Renal cortical epithelial cell (primary cell): Measurements from ENCODE around the gene GJD2. TPM values are rescaled to one million over a fixed set of nuclear protein-coding genes. Genes with fewer than 3 reads are reported as not detected.
A peak's percentile ranks its signal among the peaks of the same experiment; 100 is the strongest.

Experiments
- DNase-seq: peaks from one replicate; pipeline ENCODE4 v3.0.0-alpha.2; 2011; ENCODE audit warnings: low read depth
- total RNA-seq: library from RNA; depleted of rRNA; stranded (reverse); fragments of >200 nt; gene quantifications from 2 replicates; pipeline ENCODE4 v1.2.3, GENCODE V29; 2014

GJD2 gene
- not detected in 2 replicates for total RNA-seq

DNA sequence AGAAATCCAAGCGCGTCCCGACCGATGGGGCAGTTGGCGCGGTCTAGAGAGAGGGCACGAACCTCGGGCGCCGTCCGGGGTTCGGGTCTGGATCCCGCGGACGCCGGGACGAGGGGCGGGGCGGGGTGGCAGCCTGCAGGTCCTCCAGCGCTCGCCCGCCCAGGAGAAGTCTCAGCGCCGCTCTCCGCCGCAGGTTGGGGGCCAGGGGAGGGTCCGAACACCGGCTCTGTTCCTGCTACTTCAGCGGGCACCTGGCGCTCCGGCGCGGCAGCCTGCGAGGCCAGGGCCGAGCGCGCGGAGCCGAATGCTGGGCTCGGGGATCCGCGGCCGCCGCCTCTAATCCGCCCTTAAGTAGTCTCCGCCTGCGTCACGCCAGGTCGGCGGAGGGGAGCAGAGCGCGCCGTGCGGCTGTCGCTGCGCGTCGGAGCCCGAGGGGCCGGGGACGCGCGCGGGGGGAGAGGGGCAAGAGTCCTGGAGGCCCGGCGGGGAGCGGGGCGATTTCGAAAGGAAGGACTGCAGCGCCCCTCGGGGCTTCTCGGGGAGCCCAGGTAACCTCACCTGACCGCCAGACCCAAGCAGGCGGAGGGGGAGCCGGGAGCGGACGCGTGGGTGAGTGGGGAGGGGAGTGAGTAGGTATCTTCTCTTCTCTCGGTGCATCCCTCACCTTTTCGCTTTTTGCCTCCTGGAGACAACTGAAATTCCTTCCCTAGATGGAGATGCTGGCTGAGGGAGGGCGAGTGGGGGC, at the start of gene GJD2:
TSS of gene GJD2 (minus strand) at position 325 of the 745 bp plus-strand sequence. CDS start 510 bp downstream, outside the sequence.
- DNase-seq = no peak

DNA sequence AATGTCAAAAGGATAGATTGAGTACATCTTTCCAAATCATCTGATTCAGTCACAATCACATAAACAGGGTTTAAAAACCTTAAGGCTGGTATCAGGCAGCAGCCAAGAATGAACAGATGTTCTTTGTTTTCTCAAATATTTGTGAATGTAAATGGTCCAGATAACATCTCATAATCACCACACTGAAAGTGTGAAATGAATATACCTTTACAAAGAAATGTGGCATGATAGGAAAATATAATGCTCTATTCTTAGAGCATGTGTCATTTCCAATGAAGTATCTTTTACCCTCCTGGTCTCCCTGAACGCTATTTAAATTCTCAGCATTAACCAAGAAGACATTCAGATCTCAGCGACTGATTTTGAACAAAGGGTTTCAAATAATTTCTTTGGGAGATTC, 49.3 kb upstream of the GJD2 start:
- DNase-seq = no peak

- DNase-seq = peak; percentile 26
These were observed 48.3 kb upstream of the GJD2 start for GRCh38 chr15:34802803-34803750.

- no peak for DNase-seq
These were observed 47.6 kb upstream of the GJD2 start for GRCh38 chr15:34802371-34802770.

GRCh38 chr15:34799149-34800101, 44.6 kb upstream of the GJD2 start:
- peak; percentile 33 for DNase-seq

- no peak for DNase-seq
These were observed 42.1 kb upstream of the GJD2 start for GRCh38 chr15:34796847-34797435.

- no peak for DNase-seq
These were observed 40.7 kb upstream of the GJD2 start, which contains the start of gene ACTC1 for GRCh38 chr15:34795267-34796081. Gene ACTC1, minus strand, starts transcription at chr15:34795549. Its CDS starts 741 bp downstream, at chr15:34794808.

DNA sequence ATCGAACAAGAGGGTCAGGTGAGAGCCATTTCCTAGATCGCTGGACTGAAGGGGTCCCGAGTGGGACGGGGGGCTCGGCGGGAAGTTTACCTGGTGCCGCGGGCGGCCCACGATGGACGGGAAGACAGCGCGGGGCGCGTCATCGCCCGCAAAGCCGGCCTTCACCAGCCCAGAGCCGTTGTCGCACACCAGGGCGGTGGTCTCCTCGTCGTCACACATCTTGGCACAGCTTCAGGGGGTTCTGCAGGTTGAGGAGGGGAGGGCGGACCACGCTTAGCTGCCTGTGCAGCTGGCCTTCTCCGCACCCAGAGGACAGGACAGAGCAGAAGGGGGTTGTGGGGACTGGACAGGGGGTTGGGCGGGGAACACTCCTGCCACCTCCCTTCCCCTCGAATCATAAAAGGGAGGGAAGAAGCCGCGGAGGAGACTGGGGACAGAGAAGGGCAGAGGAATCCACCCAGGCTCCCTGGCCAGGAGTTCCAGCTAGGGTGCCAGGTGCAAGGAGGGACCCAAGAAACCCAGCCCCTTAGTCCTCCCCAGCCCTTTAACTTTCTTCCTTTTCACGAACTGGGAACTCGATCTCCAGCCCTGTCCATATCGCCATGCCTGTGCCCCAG, 39.9 kb upstream of the GJD2 start:
- no peak for DNase-seq

GRCh38 chr15:34793901-34794300, 39.1 kb upstream of the GJD2 start:
- no peak for DNase-seq

DNA sequence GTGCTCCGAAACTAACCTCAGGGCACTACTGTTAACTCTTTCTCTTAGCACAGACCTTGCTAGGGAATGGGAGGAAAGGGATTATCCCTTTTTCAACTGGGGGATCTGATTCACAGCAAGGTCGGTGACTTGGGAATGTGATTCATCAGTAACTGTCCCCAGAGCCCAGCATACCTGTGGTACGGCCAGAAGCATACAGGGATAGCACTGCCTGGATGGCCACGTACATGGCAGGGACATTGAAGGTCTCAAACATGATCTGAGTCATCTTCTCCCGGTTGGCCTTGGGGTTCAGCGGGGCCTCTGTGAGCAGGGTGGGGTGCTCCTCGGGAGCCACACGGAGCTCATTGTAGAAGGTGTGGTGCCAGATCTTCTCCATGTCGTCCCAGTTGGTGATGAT, 38.3 kb upstream of the GJD2 start:
- DNase-seq = no peak

DNA sequence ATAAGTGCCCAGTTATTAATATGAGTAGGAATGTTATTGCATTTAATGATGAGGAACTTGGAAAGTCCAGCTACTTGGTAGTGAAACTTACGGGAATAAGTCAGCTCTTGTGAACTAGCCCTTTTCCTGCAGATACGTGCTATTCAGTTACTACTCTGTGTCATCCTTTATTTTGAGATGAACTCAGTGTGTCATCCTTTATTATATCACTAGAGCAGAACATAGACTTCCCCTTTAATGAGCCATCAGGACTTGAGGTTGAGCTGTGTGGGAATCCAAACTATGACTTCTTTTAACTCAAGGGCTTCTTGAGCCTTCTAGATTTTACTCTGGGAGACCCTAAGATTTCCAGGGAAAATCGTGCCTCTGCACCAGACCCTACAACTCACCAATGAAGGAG, 36.9 kb upstream of the GJD2 start:
- no peak for DNase-seq

GRCh38 chr15:34790121-34790520, 35.3 kb upstream of the GJD2 start:
- no peak for DNase-seq

GRCh38 chr15:34789326-34789725, 34.5 kb upstream of the GJD2 start:
- DNase-seq = no peak

DNA sequence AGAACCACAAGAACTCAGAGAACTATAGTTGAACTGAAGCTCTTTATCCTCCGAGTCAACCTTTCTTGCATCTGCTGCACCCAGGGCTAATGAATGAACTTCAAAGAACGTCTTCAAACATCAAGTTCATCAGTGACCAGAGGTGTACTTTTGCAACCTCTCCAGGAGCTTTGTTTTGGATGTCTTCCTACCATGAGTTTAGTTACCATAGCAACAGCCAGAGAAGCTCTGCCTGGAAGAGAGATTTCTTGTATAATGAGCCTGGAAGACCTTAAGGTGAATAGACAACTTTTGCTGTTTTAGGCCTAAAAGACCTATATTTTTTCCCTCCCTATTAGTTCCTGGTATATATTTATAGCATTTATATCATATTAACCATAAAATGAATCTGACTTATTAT, 31.4 kb upstream of the GJD2 start:
- DNase-seq = no peak

- DNase-seq = no peak
These were observed 29.2 kb upstream of the GJD2 start for GRCh38 chr15:34783991-34784390.

- DNase-seq = no peak
These were observed 28.6 kb upstream of the GJD2 start for GRCh38 chr15:34783431-34783830.

- no peak for DNase-seq
These were observed 28.1 kb upstream of the GJD2 start for GRCh38 chr15:34782901-34783300.

DNA sequence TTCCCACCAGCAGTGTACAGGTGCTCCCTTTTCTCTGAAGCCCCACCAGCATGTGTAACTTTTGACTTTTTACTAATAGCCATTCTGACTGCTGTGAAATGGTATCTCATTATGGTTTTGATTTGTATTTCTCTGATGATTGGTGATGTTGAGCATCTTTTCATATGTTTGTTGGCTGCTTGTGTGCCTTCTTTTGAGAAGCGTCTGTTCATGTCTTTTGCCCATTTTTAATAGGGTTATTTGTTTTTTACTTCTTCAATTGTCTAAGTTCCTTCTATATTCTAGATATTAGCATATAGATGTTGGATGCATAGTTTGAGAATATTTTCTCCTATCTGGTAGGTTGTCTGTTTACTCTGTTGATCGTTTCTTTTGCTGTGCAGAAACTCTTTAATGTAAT, 25.9 kb upstream of the GJD2 start:
- no peak for DNase-seq

DNA sequence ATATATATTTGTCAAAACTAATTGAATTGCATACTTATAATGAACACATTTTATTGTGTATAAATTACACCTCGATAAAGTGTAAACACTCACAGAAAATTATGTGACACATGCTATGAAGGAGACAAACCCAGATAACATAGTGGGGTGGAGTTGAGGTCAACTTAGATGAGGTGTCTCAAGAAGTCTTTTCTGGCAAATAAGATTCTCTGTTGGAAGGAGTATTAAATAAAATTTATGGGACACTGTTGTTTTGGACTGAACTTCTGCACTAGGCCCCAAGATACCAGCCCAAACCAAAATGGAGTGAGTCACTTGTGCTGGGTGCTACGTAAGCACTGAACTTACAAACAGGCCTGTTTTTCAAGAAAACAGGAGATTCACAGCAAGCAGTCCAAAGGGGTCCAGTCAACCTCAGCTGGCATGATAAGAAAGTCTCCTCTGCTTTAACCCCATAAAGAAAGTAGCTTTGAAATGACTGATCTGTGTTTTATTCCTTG, 21.9 kb upstream of the GJD2 start:
- DNase-seq = no peak

DNA sequence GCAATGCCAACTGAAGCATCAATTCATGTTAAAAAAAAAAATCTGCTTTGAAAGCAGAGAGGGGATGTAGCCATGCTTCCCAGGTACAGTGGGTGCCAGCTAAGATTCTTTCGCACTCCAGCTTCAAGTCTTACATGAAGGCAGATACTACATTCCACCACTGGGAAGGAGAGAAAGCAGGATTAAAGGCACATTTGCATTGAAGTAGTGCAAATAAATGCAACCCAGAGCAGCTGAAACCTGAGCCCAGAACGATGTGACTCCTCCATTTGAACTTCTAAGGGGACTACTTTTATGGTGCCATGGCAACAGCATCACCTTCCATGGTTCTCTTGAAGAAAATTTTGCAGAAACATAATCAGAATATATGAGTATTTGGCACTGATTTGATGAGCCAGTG, 19.1 kb upstream of the GJD2 start:
- no peak for DNase-seq
